B cell (primary cell): ENCODE data around the gene DDX21. TPM values are rescaled to one million over a fixed set of nuclear protein-coding genes. Genes with fewer than 3 reads are reported as not detected.
"Not testable (repeated sequence)": the region's sequence is repeated elsewhere in the genome, so short reads cannot be mapped to it uniquely, and the experiment has no call there.

Source experiments
- ATAC-seq: fragments of 200-7000 bp; cut with Tn5 transposase; one replicate; pipeline ENCODE4 v1.10.0; 2021; ENCODE audit warnings: low read depth, mild to moderate bottlenecking, moderate number of reproducible peaks, moderate library complexity
- CTCF ChIA-PET: fragments of 350-600 bp; sonication (Branson Sonifier 250); formaldehyde crosslinking; loops from one replicate; lab custom pipeline; 2021; ENCODE audit warnings: antibody characterized with exemption, inconsistent platforms; lab: Charles Lee
- POLR2A ChIA-PET: fragments of 350-600 bp; sonication (Branson Sonifier 250); formaldehyde crosslinking; loops from one replicate; lab custom pipeline; 2021; ENCODE audit warnings: antibody characterized with exemption; lab: Charles Lee
- DNase-seq: peaks from one replicate; pipeline ENCODE4 v3.0.0; 2013
- H2AFZ ChIP-seq: 2 replicates; pipeline ENCODE4 v1.6.1; 2012; ENCODE audit warnings: mild to moderate bottlenecking, low read depth, low read length; ENCODE audit not compliant: insufficient read depth, poor library complexity, severe bottlenecking
- H3K27ac ChIP-seq, 2 donors: 1 replicate in 1 of 2; 2 replicates in 1 of 2; pipeline ENCODE4 v1.5.1; 2012 to 2013; ENCODE audit warnings: low read length in 2 of 2, mild to moderate bottlenecking in 2 of 2, moderate library complexity in 1 of 2
- H3K27me3 ChIP-seq, 4 experiments: fragments of 200-600 bp in 1 of 4; sonication (generic) in 1 of 4; replicated peaks in 1 of 4; 1 replicate in 2 of 4; 2 replicates in 2 of 4; pipeline versions ENCODE4 v1.6.1 to v1.7.0; 2013 to 2016; ENCODE audit warnings: low read length in 3 of 4, mild to moderate bottlenecking in 2 of 4, mixed read lengths in 1 of 4, moderate library complexity in 1 of 4; ENCODE audit not compliant: insufficient read depth in 4 of 4, control insufficient read depth in 3 of 4; ENCODE audit errors: control extremely low read depth in 1 of 4
- H3K36me3 ChIP-seq, 2 experiments: replicated peaks in 1 of 2; 1 replicate in 1 of 2; 2 replicates in 1 of 2; pipeline versions ENCODE4 v1.6.1 to v1.7.1; 2013; ENCODE audit warnings: low read length in 1 of 2; ENCODE audit not compliant: insufficient read depth in 2 of 2, control insufficient read depth in 1 of 2; ENCODE audit errors: control extremely low read depth in 1 of 2, extremely low read depth in 1 of 2
- H3K4me1 ChIP-seq, 2 donors: fragments of 200-600 bp in 1 of 2; sonication (generic) in 1 of 2; 1 replicate in 1 of 2; 2 replicates in 1 of 2; pipeline versions ENCODE4 v1.5.1 to v1.6.1; 2013 to 2017; ENCODE audit warnings: low read length in 2 of 2; ENCODE audit not compliant: control insufficient read depth in 2 of 2, insufficient read depth in 2 of 2
- H3K4me2 ChIP-seq: replicated peaks from 2 replicates; pipeline ENCODE3; 2012; ENCODE audit warnings: mild to moderate bottlenecking, low read depth, low read length; ENCODE audit not compliant: poor library complexity, severe bottlenecking
- H3K4me3 ChIP-seq, 5 experiments: fragments of 200-600 bp in 1 of 5; sonication (generic) in 1 of 5; 1 replicate in 3 of 5; 2 replicates in 2 of 5; pipeline versions ENCODE4 v1.5.1 to v1.7.0; 2011 to 2016; ENCODE audit warnings: low read length in 4 of 5, mild to moderate bottlenecking in 4 of 5, low read depth in 2 of 5, control low read depth in 1 of 5, moderate library complexity in 1 of 5; ENCODE audit not compliant: insufficient read depth in 1 of 5; ENCODE audit errors: control extremely low read depth in 1 of 5, extremely low read depth in 1 of 5
- H3K79me2 ChIP-seq: fragments of 200-600 bp; sonication (generic); one replicate; pipeline ENCODE4 v1.6.0; 2016; ENCODE audit warnings: low read length; ENCODE audit not compliant: control insufficient read depth, insufficient read depth
- H3K9ac ChIP-seq: fragments of 200-600 bp; sonication (generic); 2 replicates; pipeline ENCODE4 v1.6.1; 2017; ENCODE audit warnings: mild to moderate bottlenecking, low read length, moderate library complexity
- H3K9me3 ChIP-seq, 3 donors: one replicate each; pipeline versions ENCODE4 v1.6.1 to v1.7.1; 2013; ENCODE audit warnings: low read length in 2 of 3; ENCODE audit not compliant: control insufficient read depth in 2 of 3, insufficient read depth in 1 of 3; ENCODE audit errors: control extremely low read depth in 1 of 3
- H4K20me1 ChIP-seq: 2 replicates; pipeline ENCODE4 v1.6.0; 2012; ENCODE audit warnings: mild to moderate bottlenecking, low read length; ENCODE audit not compliant: insufficient read depth, control insufficient read depth, poor library complexity, severe bottlenecking
- H3K27ac Mint-ChIP-seq: one replicate; pipeline ENCODE4 v1.8.0; 2021; ENCODE audit warnings: mixed read lengths
- H3K27me3 Mint-ChIP-seq: one replicate; pipeline ENCODE4 v1.8.0; 2021; ENCODE audit warnings: mixed read lengths
- H3K4me1 Mint-ChIP-seq: one replicate; pipeline ENCODE4 v1.8.0; 2021; ENCODE audit warnings: mixed read lengths
- H3K4me3 Mint-ChIP-seq: one replicate; pipeline ENCODE4 v1.8.0; 2021; ENCODE audit warnings: mixed read lengths
- H3K9me3 Mint-ChIP-seq: one replicate; pipeline ENCODE4 v1.8.0; 2022; ENCODE audit warnings: mixed read lengths; ENCODE audit not compliant: insufficient read depth
- CTCF ChIP-seq: fragments of 200-600 bp; IDR thresholded peaks from one replicate; pipeline ENCODE4 v1.8.0; 2022; ENCODE audit warnings: antibody characterized with exemption, mild to moderate bottlenecking
- EZH2 ChIP-seq: IDR thresholded peaks from 2 replicates; pipeline ENCODE4 v1.6.1; 2012; ENCODE audit warnings: borderline replicate concordance, low read depth, mild to moderate bottlenecking, moderate library complexity, low read length; ENCODE audit not compliant: insufficient read depth, poor library complexity, severe bottlenecking
- WGBS: methylation state at CpG from one replicate; pipeline ENCODE4 v1.1.5; 2013; ENCODE audit warnings: missing lambda C conversion rate; ENCODE audit not compliant: insufficient coverage; 5-methylcytosine and 5-hydroxymethylcytosine counted together
- intact Hi-C: fragments of 100-400 bp; cut with micrococcal nuclease; formaldehyde crosslinking; loops from one replicate; pipeline ENCODE4 v1.10.0; 2022
- polyA plus RNA-seq: library from polyadenylated mRNA; depleted of rRNA; stranded (reverse); fragments of >200 nt; gene quantifications from 2 replicates; pipeline ENCODE4 v1.2.3, GENCODE V29; 2012
- total RNA-seq, 2 donors: library from RNA; stranded (reverse); fragments of 120-200 nt in 1 of 2; gene quantifications; 1 replicate in 1 of 2; 2 replicates in 1 of 2; pipeline versions ENCODE4 v1.2.3 to v1.2.4, GENCODE V29; 2013 to 2022

The DDX21 gene
- total and polyA plus RNA-seq, 2 donors (not counting 1 experiment from before 2014, with no cell fraction given): 17.8 to 43.5 TPM

- DNase-seq: no peak
- no peak overlapping the region for H3K27ac Mint-ChIP-seq
- Histone ChIP-seq H3K79me2 (peaks cover 3% of the 10 kb centered on the region), H4K20me1 (no peaks in the 10 kb centered on the region), H3K36me3 (peaks cover 7 to 52% of the 10 kb centered on the region in 2 experiments), H3K27ac (no peak overlapping the region), H3K4me2 (no peak overlapping the region), H3K9ac (no peak overlapping the region), H2AFZ (no peak overlapping the region), H3K4me1 (no peaks in the 10 kb centered on the region), H3K27me3 (no peaks in the 10 kb centered on the region), H3K4me3 (no peak overlapping the region), H3K9me3 (no peaks in the 10 kb centered on the region)
- H3K4me3 Mint-ChIP-seq: no peak overlapping the region
- no peak for TF ChIP-seq EZH2
- no peak for TF ChIP-seq CTCF
- POLR2A ChIA-PET: no interaction called here
- no peaks in the 10 kb centered on the region for H3K9me3 Mint-ChIP-seq
- no CpG with 5 or more reads among the region's 2 CpGs for WGBS
- no peaks in the 10 kb centered on the region for H3K4me1 Mint-ChIP-seq
- no peaks in the 10 kb centered on the region for H3K27me3 Mint-ChIP-seq
- CTCF ChIA-PET: interaction anchor here (1.1 kb wide), 1 partner anchor 13 kb away, joined by 3 read pairs; no protein-coding TSS in a partner anchor
- no peak for ATAC-seq
- intact Hi-C loops: no loop called here
Measured at GRCh38 chr10:68938117-68938516, 17.9 kb upstream of the DDX21 start.

GRCh38 chr10:68938884-68939283 lies 17.1 kb upstream of the DDX21 start:
- CTCF ChIA-PET: no interaction called here
- no peak for ATAC-seq
- no peak overlapping the region for H3K4me3 ChIP-seq
- intact Hi-C loops: no loop called here
- peaks cover 3% of the 10 kb centered on the region for H3K79me2 ChIP-seq
- H3K4me2 ChIP-seq: no peak overlapping the region
- H2AFZ ChIP-seq: no peak overlapping the region
- Mint-ChIP-seq H3K9me3 (no peaks in the 10 kb centered on the region), H3K27ac (no peak overlapping the region), H3K4me1 (no peaks in the 10 kb centered on the region), H3K27me3 (no peaks in the 10 kb centered on the region), H3K4me3 (no peak overlapping the region)
- H3K9ac ChIP-seq: no peak overlapping the region
- WGBS: no CpG with 5 or more reads among the region's 2 CpGs
- no peak for DNase-seq
- no peaks in the 10 kb centered on the region for H4K20me1 ChIP-seq
- H3K27me3 ChIP-seq: no peaks in the 10 kb centered on the region
- POLR2A ChIA-PET: no interaction called here
- peaks cover 10 to 56% of the 10 kb centered on the region in 2 experiments for H3K36me3 ChIP-seq
- no peaks in the 10 kb centered on the region for H3K9me3 ChIP-seq
- TF ChIP-seq CTCF (no peak), EZH2 (no peak)
- no peaks in the 10 kb centered on the region for H3K4me1 ChIP-seq
- H3K27ac ChIP-seq: no peak overlapping the region

GRCh38 chr10:68940917-68941316 lies 15.1 kb upstream of the DDX21 start:
- H3K9ac ChIP-seq, POLR2A ChIA-PET, H3K79me2 ChIP-seq, H3K9me3 Mint-ChIP-seq, ATAC-seq, H3K27ac ChIP-seq, H4K20me1 ChIP-seq, H3K4me2 ChIP-seq, DNase-seq, H3K27me3 Mint-ChIP-seq, H3K27ac Mint-ChIP-seq, H2AFZ ChIP-seq, H3K9me3 ChIP-seq, intact Hi-C loops, H3K4me3 Mint-ChIP-seq, H3K4me3 ChIP-seq, H3K27me3 ChIP-seq, H3K4me1 Mint-ChIP-seq, H3K4me1 ChIP-seq: not testable (repeated sequence)
- CTCF ChIA-PET: interaction anchor here (0.7 kb wide), 1 partner anchor 8 kb away, joined by 4 read pairs; no protein-coding TSS in a partner anchor
- peaks cover 11 to 58% of the 10 kb centered on the region in 2 experiments for H3K36me3 ChIP-seq
